ENCODE results near the gene PDE8A. TPM values are rescaled to one million over a fixed set of nuclear protein-coding genes. Genes with fewer than 3 reads are reported as not detected.
A peak's percentile ranks its signal among the peaks of the same experiment; 100 is the strongest.

Gene PDE8A
- total and polyA plus RNA-seq, 2 donors (not counting 1 experiment from before 2014, with no cell fraction given), result 17.4 to 51.1 TPM

DNA sequence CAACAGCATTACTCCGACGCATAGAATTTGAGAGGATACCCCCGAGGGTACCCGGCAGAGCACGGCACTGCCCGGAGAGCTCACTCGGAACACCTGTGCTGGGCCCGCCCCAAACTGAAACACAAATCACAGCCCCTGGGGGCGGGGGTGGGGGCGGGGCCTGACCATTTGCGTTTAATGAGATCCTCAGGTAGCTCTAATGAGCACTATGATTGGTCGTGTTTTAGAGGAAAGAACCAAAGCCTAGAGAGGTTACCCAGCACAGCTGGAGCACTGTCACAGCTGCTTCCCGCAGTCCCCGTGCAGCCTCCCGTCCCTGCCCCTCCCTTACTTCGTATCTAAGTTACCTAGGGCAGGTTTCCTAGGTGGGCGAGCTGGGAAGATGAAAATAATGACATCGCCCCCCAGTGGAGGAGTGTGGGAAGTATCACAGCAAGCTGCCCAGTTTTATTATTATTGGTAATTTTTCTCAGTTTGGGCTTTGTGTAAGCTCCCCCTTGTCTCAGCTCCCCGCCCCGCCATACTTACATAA is 187.1 kb downstream of the PDE8A start:
- H3K4me3 ChIP-seq (ENCODE audit: control extremely low read depth in 1 of 5, extremely low read depth in 1 of 5, insufficient read depth in 1 of 5, low read depth in 2 of 5, low read length in 4 of 5), result peak overlapping the region in 3 of 5 experiments; percentile 3 to 19 (median 9)
- intact Hi-C loops (cut with micrococcal nuclease), result no loop called here
- Mint-ChIP-seq H3K4me3 (peak overlapping the region; percentile 37), H3K27ac (no peak overlapping the region), H3K4me1 (peaks cover 9% of the 10 kb centered on the region), H3K27me3 (peaks cover 45% of the 10 kb centered on the region), H3K9me3 (ENCODE audit: insufficient read depth) (peaks cover 17% of the 10 kb centered on the region)
- H3K4me2 ChIP-seq (replicated peaks; ENCODE audit: low read depth, low read length, poor library complexity, severe bottlenecking), result peak overlapping the region; percentile 57
- no peak overlapping the region for H2AFZ ChIP-seq (ENCODE audit: insufficient read depth, low read depth, low read length, poor library complexity, severe bottlenecking)
- ATAC-seq (ENCODE audit: low read depth) (peak; percentile 21), DNase-seq (peak; percentile 53)
- H3K27ac ChIP-seq (ENCODE audit: low read length in 2 of 2), result no peak overlapping the region
- TF ChIP-seq EZH2 (IDR thresholded peaks at IDR 0.05; ENCODE audit: borderline replicate concordance, insufficient read depth, low read depth, low read length, poor library complexity, severe bottlenecking), result no peak
- TF ChIP-seq, protein P1, sequence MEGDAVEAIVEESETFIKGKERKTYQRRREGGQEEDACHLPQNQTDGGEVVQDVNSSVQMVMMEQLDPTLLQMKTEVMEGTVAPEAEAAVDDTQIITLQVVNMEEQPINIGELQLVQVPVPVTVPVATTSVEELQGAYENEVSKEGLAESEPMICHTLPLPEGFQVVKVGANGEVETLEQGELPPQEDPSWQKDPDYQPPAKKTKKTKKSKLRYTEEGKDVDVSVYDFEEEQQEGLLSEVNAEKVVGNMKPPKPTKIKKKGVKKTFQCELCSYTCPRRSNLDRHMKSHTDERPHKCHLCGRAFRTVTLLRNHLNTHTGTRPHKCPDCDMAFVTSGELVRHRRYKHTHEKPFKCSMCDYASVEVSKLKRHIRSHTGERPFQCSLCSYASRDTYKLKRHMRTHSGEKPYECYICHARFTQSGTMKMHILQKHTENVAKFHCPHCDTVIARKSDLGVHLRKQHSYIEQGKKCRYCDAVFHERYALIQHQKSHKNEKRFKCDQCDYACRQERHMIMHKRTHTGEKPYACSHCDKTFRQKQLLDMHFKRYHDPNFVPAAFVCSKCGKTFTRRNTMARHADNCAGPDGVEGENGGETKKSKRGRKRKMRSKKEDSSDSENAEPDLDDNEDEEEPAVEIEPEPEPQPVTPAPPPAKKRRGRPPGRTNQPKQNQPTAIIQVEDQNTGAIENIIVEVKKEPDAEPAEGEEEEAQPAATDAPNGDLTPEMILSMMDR (IDR thresholded peaks at IDR 0.05), result peak; percentile 55
- 19% methylated on average over 6 of the region's 20 CpGs for WGBS (ENCODE audit: insufficient coverage)
- ChIA-PET CTCF (interaction anchor here (1.0 to 1.4 kb wide), 4 partner anchors 12 to 580 kb away, joined by 3 to 5 read pairs (median 3); no protein-coding TSS in a partner anchor), POLR2A (no interaction called here)
- peaks cover 6 to 7% of the 10 kb centered on the region in 2 donors for H3K4me1 ChIP-seq (ENCODE audit: control insufficient read depth in 2 of 2, insufficient read depth in 2 of 2, low read length in 2 of 2)
- no peak overlapping the region for H3K9ac ChIP-seq (ENCODE audit: low read length)
- peaks cover 1 to 23% (median 10%) of the 10 kb centered on the region in 3 donors for H3K9me3 ChIP-seq (ENCODE audit: control extremely low read depth in 1 of 3, control insufficient read depth in 2 of 3, insufficient read depth in 1 of 3, low read length in 2 of 3)
- H3K79me2 ChIP-seq (ENCODE audit: control insufficient read depth, insufficient read depth, low read length), result no peaks in the 10 kb centered on the region
- H3K36me3 ChIP-seq (replicated peaks in 1 of 2; ENCODE audit: control extremely low read depth in 1 of 2, control insufficient read depth in 1 of 2, extremely low read depth in 1 of 2, insufficient read depth in 2 of 2, low read length in 1 of 2), result no peaks in the 10 kb centered on the region
- H4K20me1 ChIP-seq (ENCODE audit: control insufficient read depth, insufficient read depth, low read length, poor library complexity, severe bottlenecking), result no peaks in the 10 kb centered on the region
- peaks cover 0 to 28% (median 17%) of the 10 kb centered on the region in 4 experiments for H3K27me3 ChIP-seq (replicated peaks in 1 of 4; ENCODE audit: control extremely low read depth in 1 of 4, control insufficient read depth in 3 of 4, insufficient read depth in 4 of 4, low read length in 3 of 4)

DNA sequence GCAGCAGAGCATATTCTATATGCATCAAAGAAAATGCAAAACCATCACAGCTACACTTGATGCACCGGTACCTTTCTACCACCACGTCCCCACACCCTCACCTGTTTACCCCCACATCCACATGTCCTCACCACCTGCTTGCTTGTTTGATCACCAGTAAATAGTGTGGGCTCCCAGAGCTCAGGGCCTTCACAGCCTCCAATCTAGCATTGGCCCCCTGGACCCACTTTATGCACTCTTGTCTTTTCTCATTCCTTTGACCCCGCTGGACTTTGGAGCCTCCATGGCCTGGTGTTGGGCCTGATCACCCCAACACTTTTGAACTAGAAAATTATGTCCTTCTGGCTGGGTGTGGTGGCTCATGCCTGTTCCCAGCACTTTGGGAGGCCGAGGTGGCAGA is 190.1 kb downstream of the PDE8A start:
- TF ChIP-seq, protein P1 (IDR thresholded peaks at IDR 0.05), result no peak
- TF ChIP-seq EZH2 (IDR thresholded peaks at IDR 0.05; ENCODE audit: borderline replicate concordance, insufficient read depth, low read depth, low read length, poor library complexity, severe bottlenecking), result no peak
- ChIA-PET CTCF (no interaction called here), POLR2A (no interaction called here)
- Mint-ChIP-seq H3K27ac (no peak overlapping the region), H3K4me1 (peaks cover 9% of the 10 kb centered on the region), H3K4me3 (no peak overlapping the region), H3K9me3 (ENCODE audit: insufficient read depth) (peaks cover 12% of the 10 kb centered on the region), H3K27me3 (peaks cover 44% of the 10 kb centered on the region)
- ATAC-seq (ENCODE audit: low read depth) (no peak), DNase-seq (no peak)
- Histone ChIP-seq H3K79me2 (ENCODE audit: control insufficient read depth, insufficient read depth, low read length) (no peaks in the 10 kb centered on the region), H3K27ac (ENCODE audit: low read length in 2 of 2) (no peak overlapping the region), H4K20me1 (ENCODE audit: control insufficient read depth, insufficient read depth, low read length, poor library complexity, severe bottlenecking) (no peaks in the 10 kb centered on the region), H3K36me3 (replicated peaks in 1 of 2; ENCODE audit: control extremely low read depth in 1 of 2, control insufficient read depth in 1 of 2, extremely low read depth in 1 of 2, insufficient read depth in 2 of 2, low read length in 1 of 2) (no peaks in the 10 kb centered on the region), H3K4me1 (ENCODE audit: control insufficient read depth in 2 of 2, insufficient read depth in 2 of 2, low read length in 2 of 2) (peaks cover 6 to 7% of the 10 kb centered on the region in 2 donors), H3K9ac (ENCODE audit: low read length) (no peak overlapping the region), H2AFZ (ENCODE audit: insufficient read depth, low read depth, low read length, poor library complexity, severe bottlenecking) (no peak overlapping the region), H3K9me3 (ENCODE audit: control extremely low read depth in 1 of 3, control insufficient read depth in 2 of 3, insufficient read depth in 1 of 3, low read length in 2 of 3) (peaks cover 1 to 27% (median 10%) of the 10 kb centered on the region in 3 donors), H3K4me2 (replicated peaks; ENCODE audit: low read depth, low read length, poor library complexity, severe bottlenecking) (no peak overlapping the region), H3K27me3 (replicated peaks in 1 of 4; ENCODE audit: control extremely low read depth in 1 of 4, control insufficient read depth in 3 of 4, insufficient read depth in 4 of 4, low read length in 3 of 4) (peaks cover 0 to 28% (median 17%) of the 10 kb centered on the region in 4 experiments), H3K4me3 (ENCODE audit: control extremely low read depth in 1 of 5, extremely low read depth in 1 of 5, insufficient read depth in 1 of 5, low read depth in 2 of 5, low read length in 4 of 5) (no peak overlapping the region)
- WGBS (ENCODE audit: insufficient coverage), result 69% methylated on average over 2 of the region's 4 CpGs
- intact Hi-C loops (cut with micrococcal nuclease), result no loop called here

Data from B cell (primary cell).